Measurements from ENCODE around the gene MEGF6. TPM values are rescaled to one million over a fixed set of nuclear protein-coding genes. Genes with fewer than 3 reads are reported as not detected.

Gene MEGF6
- total and polyA plus RNA-seq, 12 donors: 1.8 to 14.1 (median 7.0) TPM

DNA sequence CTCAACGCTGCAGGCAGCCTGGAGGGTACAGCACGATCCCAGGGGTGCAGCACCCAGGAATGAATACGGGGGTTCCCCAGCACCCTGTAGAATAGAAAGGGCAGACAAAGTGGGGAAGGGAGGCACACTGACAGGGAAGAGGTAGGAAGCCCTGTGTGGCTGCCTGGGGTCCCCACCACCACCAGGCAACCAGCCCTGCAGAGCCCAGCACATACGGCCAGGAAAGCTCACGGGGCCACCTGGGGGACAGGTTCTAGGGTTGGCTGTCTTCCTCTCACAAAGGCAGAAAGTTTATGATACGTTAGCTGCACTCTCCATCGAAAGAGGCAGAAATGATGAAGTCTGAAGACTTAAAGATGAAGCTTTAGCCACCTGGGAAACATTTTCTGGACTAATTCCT, 104.4 kb downstream of the MEGF6 start:
- no peak for ATAC-seq
- intact Hi-C loops (cut with DNase I): no loop called here
- DNase-seq: no peak
- 89 to 95% methylated on average over 7 of the region's 7 CpGs for WGBS, 2 donors
- TF ChIP-seq, protein P1, sequence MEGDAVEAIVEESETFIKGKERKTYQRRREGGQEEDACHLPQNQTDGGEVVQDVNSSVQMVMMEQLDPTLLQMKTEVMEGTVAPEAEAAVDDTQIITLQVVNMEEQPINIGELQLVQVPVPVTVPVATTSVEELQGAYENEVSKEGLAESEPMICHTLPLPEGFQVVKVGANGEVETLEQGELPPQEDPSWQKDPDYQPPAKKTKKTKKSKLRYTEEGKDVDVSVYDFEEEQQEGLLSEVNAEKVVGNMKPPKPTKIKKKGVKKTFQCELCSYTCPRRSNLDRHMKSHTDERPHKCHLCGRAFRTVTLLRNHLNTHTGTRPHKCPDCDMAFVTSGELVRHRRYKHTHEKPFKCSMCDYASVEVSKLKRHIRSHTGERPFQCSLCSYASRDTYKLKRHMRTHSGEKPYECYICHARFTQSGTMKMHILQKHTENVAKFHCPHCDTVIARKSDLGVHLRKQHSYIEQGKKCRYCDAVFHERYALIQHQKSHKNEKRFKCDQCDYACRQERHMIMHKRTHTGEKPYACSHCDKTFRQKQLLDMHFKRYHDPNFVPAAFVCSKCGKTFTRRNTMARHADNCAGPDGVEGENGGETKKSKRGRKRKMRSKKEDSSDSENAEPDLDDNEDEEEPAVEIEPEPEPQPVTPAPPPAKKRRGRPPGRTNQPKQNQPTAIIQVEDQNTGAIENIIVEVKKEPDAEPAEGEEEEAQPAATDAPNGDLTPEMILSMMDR (IDR thresholded peaks at IDR 0.05): no peak
- no peaks in the 10 kb centered on the region for H3K9me3 ChIP-seq
- no peak overlapping the region for H3K27ac ChIP-seq
- no peak overlapping the region for H3K4me3 ChIP-seq
- no peaks in the 10 kb centered on the region for H3K36me3 ChIP-seq
- H3K4me1 ChIP-seq: no peaks in the 10 kb centered on the region
- no peaks in the 10 kb centered on the region for H3K27me3 ChIP-seq

DNA sequence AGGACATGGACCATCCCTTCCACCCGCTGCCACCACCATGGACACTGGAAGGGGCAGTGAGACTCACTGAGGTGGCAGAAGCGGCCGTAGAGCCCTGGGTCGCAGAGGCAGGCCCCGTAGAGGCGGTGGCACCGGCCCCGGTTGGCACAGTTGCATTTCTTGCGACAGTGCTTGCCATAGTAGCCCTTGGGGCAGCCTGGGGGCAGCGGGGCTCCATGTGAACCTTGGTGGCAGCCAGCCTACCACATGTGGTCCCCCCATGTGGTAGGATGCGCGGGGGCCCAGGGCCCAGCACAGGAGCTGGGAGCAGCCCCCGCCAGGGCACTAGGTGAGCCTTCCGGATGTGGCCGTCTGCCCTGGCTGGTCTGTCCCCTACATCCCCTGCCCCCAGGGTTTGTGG, 105.3 kb downstream of the MEGF6 start:
- H3K4me3 ChIP-seq: no peak overlapping the region
- H3K9me3 ChIP-seq: no peaks in the 10 kb centered on the region
- TF ChIP-seq, protein P1 (IDR thresholded peaks at IDR 0.05): no peak
- no peaks in the 10 kb centered on the region for H3K4me1 ChIP-seq
- ATAC-seq (no peak), DNase-seq (no peak)
- WGBS, 2 donors: 97 to 98% methylated on average over 15 of the region's 15 CpGs
- no peak overlapping the region for H3K27ac ChIP-seq
- no peaks in the 10 kb centered on the region for H3K36me3 ChIP-seq
- intact Hi-C loops (cut with DNase I): no loop called here
- H3K27me3 ChIP-seq: no peaks in the 10 kb centered on the region

DNA sequence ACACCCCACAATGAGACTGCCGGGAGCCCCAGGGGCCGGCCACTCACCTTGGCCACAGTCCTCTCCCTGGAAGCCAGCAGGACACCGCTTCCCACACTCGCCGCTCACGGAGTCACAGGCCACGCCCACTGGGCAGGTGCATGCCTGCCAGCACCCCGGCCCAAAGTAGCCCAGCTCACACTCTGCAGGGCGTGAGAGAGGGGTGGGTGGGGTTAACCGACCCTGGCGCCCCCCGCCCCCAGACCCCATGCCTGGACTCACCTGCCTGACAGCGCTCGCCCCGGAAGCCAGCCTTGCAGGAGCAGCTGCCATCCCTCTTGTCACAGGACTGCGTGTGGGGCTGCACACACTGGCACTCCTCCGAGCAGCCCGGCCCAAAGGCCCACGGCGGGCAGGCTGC, 106.1 kb downstream of the MEGF6 start:
- H3K4me1 ChIP-seq: no peaks in the 10 kb centered on the region
- no peak overlapping the region for H3K27ac ChIP-seq
- DNase-seq (no peak), ATAC-seq (no peak)
- no peaks in the 10 kb centered on the region for H3K27me3 ChIP-seq
- TF ChIP-seq, protein P1 (IDR thresholded peaks at IDR 0.05): no peak
- no peak overlapping the region for H3K4me3 ChIP-seq
- intact Hi-C loops (cut with DNase I): no loop called here
- 87 to 92% methylated on average over 16 to 20 of the region's 20 CpGs for WGBS, 2 donors
- H3K9me3 ChIP-seq: no peaks in the 10 kb centered on the region
- H3K36me3 ChIP-seq: no peaks in the 10 kb centered on the region

DNA sequence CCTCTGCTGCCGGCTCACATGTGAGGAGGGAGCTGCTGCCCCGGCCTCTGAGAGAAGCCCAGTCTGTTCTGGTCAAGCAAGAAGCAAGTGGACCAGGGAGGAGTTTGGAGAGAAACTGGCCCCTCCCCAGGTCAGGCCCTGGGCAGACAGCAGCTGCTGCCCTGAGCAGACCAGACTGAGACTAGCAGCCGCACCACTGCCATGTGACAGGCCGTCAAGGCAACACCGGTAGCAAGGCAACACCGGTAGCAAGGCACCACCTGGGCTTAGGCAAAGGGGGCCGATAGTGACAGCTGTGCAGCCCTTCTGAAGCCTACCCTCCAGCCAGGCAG, 106.5 kb downstream of the MEGF6 start:
- no peaks in the 10 kb centered on the region for H3K36me3 ChIP-seq
- H3K4me3 ChIP-seq: no peak overlapping the region
- intact Hi-C loops (cut with DNase I): no loop called here

More for the DNA sequence above, 106.5 kb downstream of the MEGF6 start:
- ATAC-seq: no peak
- WGBS, 2 donors: 89 to 90% methylated on average over 7 of the region's 7 CpGs
- Histone ChIP-seq H3K9me3 (no peaks in the 10 kb centered on the region), H3K27me3 (no peaks in the 10 kb centered on the region), H3K4me1 (no peaks in the 10 kb centered on the region), H3K27ac (no peak overlapping the region)
- TF ChIP-seq, protein P1 (IDR thresholded peaks at IDR 0.05): no peak
- no peak for DNase-seq
